Small intestine (tissue), 7 donors: ENCODE data around the gene CDC42. TPM values are rescaled to one million over a fixed set of nuclear protein-coding genes. Genes with fewer than 3 reads are reported as not detected.
"Not testable (repeated sequence)": the region's sequence is repeated elsewhere in the genome, so short reads cannot be mapped to it uniquely, and the experiment has no call there.

Source experiments
- DNase-seq, 2 donors: peaks; one replicate each; pipeline versions ENCODE4 v3.0.0 to v3.0.0-alpha.2; 2013
- FAIRE-seq: peaks from 2 replicates; lab custom pipeline; 2012; peaks lifted over from hg19 to GRCh38; lab: Jason Lieb, UNC
- H3K27ac ChIP-seq, 3 donors: one replicate each; pipeline ENCODE4 v1.5.1; 2013; ENCODE audit warnings: low read length in 2 of 3, mild to moderate bottlenecking in 2 of 3, control low read depth in 1 of 3, inconsistent platforms in 1 of 3, low read depth in 1 of 3, moderate library complexity in 1 of 3
- H3K27me3 ChIP-seq, 3 donors: one replicate each; pipeline ENCODE4 v1.6.1; 2013; ENCODE audit warnings: low read length in 3 of 3, inconsistent platforms in 1 of 3; ENCODE audit not compliant: control insufficient read depth in 3 of 3, insufficient read depth in 3 of 3
- H3K36me3 ChIP-seq, 3 donors: one replicate each; pipeline ENCODE4 v1.6.1; 2013; ENCODE audit warnings: low read length in 3 of 3, inconsistent platforms in 1 of 3, low read depth in 1 of 3, mild to moderate bottlenecking in 1 of 3, moderate library complexity in 1 of 3; ENCODE audit not compliant: control insufficient read depth in 3 of 3, insufficient read depth in 2 of 3
- H3K4me1 ChIP-seq, 3 donors: one replicate each; pipeline ENCODE4 v1.6.1; 2013; ENCODE audit warnings: low read length in 2 of 3, inconsistent platforms in 1 of 3, low read depth in 1 of 3, mild to moderate bottlenecking in 1 of 3, moderate library complexity in 1 of 3; ENCODE audit not compliant: control insufficient read depth in 3 of 3, insufficient read depth in 2 of 3
- H3K4me3 ChIP-seq, 3 donors: one replicate each; pipeline ENCODE4 v1.5.1; 2013; ENCODE audit warnings: low read length in 3 of 3, control low read depth in 1 of 3, inconsistent platforms in 1 of 3, low read depth in 1 of 3, mild to moderate bottlenecking in 1 of 3, moderate library complexity in 1 of 3
- H3K9me3 ChIP-seq, 2 donors: one replicate each; pipeline ENCODE4 v1.6.1; 2013; ENCODE audit warnings: low read depth in 1 of 2, low read length in 1 of 2; ENCODE audit not compliant: control insufficient read depth in 2 of 2, insufficient read depth in 1 of 2
- WGBS, 3 donors: extraction: QIAGEN DNeasy Blood & Tissue Kit; methylation state at CpG; one replicate each; pipeline ENCODE4 v1.1.7; 2013; 5-methylcytosine and 5-hydroxymethylcytosine counted together
- polyA plus RNA-seq, 4 donors: library from polyadenylated mRNA; stranded (reverse) in 3 of 4; unstranded in 1 of 4; fragments of 200-250 nt in 3 of 4; fragments of 120-200 nt in 1 of 4; gene quantifications; one replicate each; pipeline versions ENCODE4 v1.2.1 to v1.2.3, GENCODE V29; 2013
- donor health status: healthy with polysubstance abuse.
- donor health status: control.
- donor health status: control.
- donor health status: Bipolar disorder and iron deficiency.
- donor health status: healthy.

CDC42 gene
- polyA plus RNA-seq, 4 donors: 175 to 255 (median 235) TPM

DNA sequence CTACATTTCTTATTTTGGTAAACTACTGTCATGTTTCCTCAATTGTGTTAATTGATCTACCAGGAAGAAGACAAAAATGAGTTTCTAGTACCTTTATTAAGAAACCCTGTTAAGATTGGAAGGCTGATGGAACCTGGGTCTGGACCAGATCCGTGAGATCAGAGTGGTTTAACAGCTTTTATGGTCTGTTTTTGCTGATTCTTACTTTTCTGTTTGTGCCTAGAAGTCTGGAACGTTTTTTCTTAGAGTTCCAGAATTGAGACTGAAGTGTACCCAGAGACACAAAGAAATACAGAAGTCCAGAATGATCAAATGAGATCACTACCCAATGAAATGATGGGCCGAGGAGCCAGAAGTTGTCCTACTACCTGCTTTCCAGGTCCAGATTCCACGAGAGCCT, 22.5 kb upstream of the CDC42 start:
- FAIRE-seq (no peak), DNase-seq (no peak)
- H3K36me3 ChIP-seq: no peaks in the 10 kb centered on the region
- no peak overlapping the region for H3K4me3 ChIP-seq
- H3K4me1 ChIP-seq: peaks cover 0 to 9% (median 0%) of the 10 kb centered on the region in 3 donors
- no peak overlapping the region for H3K27ac ChIP-seq
- no peaks in the 10 kb centered on the region for H3K9me3 ChIP-seq
- H3K27me3 ChIP-seq: no peaks in the 10 kb centered on the region
- WGBS, 3 donors: 71 to 86% (median 73%) methylated on average over 4 of the region's 4 CpGs

DNA sequence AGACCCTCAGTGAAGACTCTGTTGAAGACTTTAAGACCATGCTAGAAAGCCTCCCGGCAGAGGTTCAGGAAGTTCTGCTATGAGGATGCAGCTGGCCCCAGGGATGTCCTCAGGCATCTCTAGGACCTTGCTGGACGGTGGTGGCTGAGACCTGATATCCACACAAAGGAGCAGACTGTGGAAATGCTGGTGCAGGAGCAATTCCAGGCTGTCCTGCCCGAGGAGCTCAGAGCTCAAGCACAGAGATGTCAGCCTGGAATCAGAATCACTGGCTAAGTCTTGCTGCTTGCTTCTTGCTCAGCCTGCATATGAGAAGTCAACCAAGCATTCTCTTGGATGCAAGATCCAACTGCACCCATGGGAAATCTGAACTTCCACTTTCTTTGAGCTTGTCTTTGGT, 22.0 kb upstream of the CDC42 start:
- DNase-seq (no peak), FAIRE-seq (no peak)
- no peak overlapping the region for H3K4me3 ChIP-seq
- H3K4me1 ChIP-seq: peaks cover 0 to 9% (median 0%) of the 10 kb centered on the region in 3 donors
- H3K27ac ChIP-seq: no peak overlapping the region
- no peaks in the 10 kb centered on the region for H3K9me3 ChIP-seq
- WGBS, 3 donors: 70 to 73% (median 70%) methylated on average over 3 of the region's 3 CpGs
- no peaks in the 10 kb centered on the region for H3K36me3 ChIP-seq
- no peaks in the 10 kb centered on the region for H3K27me3 ChIP-seq

DNA sequence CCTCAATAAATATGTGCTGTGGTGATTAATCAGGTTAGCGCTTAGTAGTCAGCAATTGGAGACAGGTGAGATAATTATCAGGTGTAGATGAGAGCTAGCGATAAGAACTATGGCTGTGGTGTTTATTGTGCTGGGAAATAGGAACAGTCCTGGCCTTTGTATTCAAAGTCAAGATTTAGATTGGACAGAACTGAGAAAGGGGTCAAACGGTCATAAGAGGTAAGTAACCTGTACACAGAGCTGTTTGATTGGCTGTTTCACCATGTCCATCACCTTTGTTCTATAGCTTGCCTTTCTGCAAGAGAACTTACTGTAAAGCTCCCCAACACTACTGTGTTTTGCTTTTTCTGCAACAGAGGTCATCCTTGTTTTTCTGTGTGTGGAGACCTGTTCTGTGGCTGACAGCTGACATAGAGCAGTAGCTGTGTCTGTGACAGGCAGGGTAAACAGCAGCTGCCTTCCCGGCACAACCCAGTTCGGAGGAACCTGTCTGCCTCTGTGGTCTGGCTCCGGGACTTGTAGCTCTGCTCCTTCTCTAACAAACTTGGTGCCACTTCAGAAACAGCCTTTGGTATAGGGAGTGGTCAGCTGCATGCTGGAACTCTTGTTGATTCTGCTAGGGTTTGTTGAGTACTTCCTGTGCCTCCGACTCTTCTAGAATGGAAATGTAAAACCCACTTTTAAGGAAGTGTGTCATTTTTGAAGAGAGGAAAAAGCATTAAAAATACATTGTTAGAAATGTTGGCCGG, 21.1 kb upstream of the CDC42 start:
- peak; percentile 32 to 44 for DNase-seq
- H3K4me1 ChIP-seq: peaks cover 0 to 7% (median 0%) of the 10 kb centered on the region in 3 donors

DNA sequence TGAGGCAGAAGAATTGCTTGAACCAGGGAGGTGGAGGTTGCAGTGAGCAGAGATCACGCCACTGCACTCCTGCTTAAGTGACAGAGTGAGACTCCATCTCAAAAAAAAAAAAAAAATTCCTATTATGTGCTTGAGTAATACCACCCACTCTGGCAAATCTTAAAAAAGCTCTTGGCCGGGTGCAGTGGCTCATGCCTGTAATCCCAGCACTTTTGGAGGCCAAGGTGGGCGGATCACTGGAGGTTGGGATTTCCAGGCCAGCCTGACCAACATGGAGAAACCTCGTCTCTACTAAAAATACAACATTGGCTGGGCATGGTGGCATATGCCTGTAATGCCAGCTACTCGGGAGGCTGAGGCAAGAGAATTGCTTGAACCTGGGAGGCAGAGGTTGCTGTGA, 17.7 kb upstream of the CDC42 start:
- not testable (repeated sequence) for DNase-seq, H3K27me3 ChIP-seq, FAIRE-seq, H3K27ac ChIP-seq, H3K4me3 ChIP-seq, H3K9me3 ChIP-seq, H3K36me3 ChIP-seq
- peaks cover 0 to 10% (median 0%) of the 10 kb centered on the region in 3 donors for H3K4me1 ChIP-seq
- WGBS, 3 donors: 75 to 97% (median 81%) methylated on average over 5 of the region's 5 CpGs

More for the DNA sequence above, 21.1 kb upstream of the CDC42 start:
- Histone ChIP-seq H3K36me3 (no peaks in the 10 kb centered on the region), H3K27ac (peak overlapping the region in 2 of 3 donors; percentile 9 to 26), H3K9me3 (no peaks in the 10 kb centered on the region), H3K4me3 (no peak overlapping the region), H3K27me3 (no peaks in the 10 kb centered on the region)
- FAIRE-seq: no peak
- WGBS, 3 donors: 30 to 39% (median 33%) methylated on average over 8 of the region's 8 CpGs

DNA sequence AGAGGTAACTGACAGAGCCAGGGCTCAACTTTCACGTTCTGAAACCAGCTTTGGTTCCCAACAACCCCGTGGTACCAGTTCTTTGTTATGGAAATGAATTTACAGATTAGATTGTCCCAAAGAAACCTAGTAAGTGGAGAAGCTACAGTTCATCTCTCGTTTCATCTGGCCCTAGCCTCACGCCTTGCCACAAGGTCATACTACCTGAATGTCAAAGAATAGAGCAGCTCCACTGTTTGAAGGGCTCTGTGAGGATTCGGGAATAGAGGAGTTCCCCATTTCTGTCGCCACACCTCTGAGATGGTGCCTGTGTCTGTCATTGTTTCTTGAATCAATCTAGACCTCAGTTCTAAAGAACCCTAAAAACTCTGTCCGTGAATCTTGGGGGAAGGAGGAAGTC, 15.0 kb upstream of the CDC42 start:
- 80 to 84% (median 83%) methylated on average over 7 of the region's 7 CpGs for WGBS, 3 donors
- Histone ChIP-seq H3K27me3 (no peaks in the 10 kb centered on the region), H3K4me3 (no peak overlapping the region), H3K27ac (no peak overlapping the region), H3K4me1 (peaks cover 0 to 12% (median 0%) of the 10 kb centered on the region in 3 donors), H3K36me3 (no peaks in the 10 kb centered on the region), H3K9me3 (no peaks in the 10 kb centered on the region)
- DNase-seq (no peak), FAIRE-seq (no peak)

DNA sequence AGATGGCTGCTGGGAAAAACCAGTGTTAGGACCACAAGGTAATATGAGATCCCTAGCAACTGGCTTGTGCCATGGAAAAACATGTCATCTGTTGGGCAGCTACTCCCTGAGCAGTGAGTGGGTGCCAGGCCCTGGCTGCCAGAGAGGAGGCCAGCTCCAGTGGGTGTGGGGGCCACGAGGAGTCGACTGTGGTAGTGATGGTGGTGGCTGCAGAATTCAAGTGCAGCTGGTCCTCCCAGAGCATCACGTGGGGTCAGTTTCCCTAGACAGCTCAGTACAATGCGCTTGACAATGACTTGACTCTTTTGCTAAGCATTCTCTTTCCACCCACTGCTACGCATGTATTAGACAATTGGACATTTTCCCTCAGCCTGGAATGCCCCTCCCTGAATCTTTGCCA, 14.5 kb upstream of the CDC42 start:
- H3K27ac ChIP-seq: no peak overlapping the region
- H3K9me3 ChIP-seq: no peaks in the 10 kb centered on the region
- H3K4me3 ChIP-seq: no peak overlapping the region
- H3K27me3 ChIP-seq: no peaks in the 10 kb centered on the region
- H3K36me3 ChIP-seq: no peaks in the 10 kb centered on the region
- DNase-seq (no peak), FAIRE-seq (no peak)
- 85 to 91% (median 85%) methylated on average over 5 of the region's 5 CpGs for WGBS, 3 donors
- peaks cover 0 to 16% (median 0%) of the 10 kb centered on the region in 3 donors for H3K4me1 ChIP-seq

DNA sequence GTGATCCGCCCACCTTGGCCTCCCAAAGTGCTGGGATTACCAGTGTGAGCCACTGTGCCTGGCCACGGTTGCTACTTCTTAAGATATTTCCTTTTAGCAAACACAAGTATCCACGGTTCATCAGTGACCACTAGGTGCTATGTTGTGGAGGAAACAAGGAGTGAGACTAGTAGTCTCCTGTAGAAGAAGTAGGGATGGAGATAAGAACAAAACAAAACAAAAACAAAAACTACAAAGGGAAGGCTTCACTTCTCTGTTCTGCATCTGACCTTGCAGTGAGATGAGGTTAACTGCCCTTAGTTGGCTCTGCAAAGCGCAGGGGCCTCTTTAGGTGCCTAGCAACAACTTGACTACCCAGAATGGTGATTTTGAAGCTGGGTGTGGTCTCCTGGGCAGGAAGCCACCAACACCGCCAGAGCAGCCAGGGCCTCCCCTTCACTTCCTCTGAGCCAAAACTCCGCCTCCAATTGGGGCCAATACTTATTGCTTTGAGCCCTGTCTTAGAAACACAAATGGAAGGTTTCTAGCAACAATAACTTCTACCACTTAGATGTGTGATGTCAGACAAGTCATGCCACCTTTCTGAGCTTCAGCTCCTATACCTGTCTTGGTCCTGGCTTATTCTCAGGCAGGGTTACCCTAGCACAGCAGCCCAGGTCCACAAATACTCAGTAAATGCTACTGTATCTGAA, 12.8 kb upstream of the CDC42 start:
- FAIRE-seq: no peak
- Histone ChIP-seq H3K9me3 (no peaks in the 10 kb centered on the region), H3K4me3 (no peak overlapping the region), H3K27ac (peak overlapping the region; percentile 26 to 66 (median 40)), H3K4me1 (peaks cover 0 to 21% (median 0%) of the 10 kb centered on the region in 3 donors), H3K36me3 (no peaks in the 10 kb centered on the region), H3K27me3 (no peaks in the 10 kb centered on the region)
- DNase-seq: peak; percentile 83
- WGBS, 3 donors: 18 to 28% (median 21%) methylated on average over 6 of the region's 6 CpGs

DNA sequence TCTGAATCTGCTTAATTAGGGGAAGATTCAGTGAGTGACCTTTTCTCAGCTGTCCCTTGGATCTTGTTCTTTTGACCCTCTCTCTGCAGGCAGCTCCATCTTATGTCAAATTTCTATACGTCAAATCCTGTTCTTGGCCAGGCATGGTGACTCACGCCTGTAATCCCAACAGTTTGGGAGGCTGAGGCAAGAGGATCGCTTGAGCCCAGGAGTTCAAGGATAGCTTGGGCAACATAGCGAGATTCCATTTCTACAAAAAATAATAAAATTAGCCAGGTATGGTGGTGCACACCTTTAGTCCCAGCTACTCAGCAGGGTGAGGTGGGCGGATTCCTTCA, 12.3 kb upstream of the CDC42 start:
- no peaks in the 10 kb centered on the region for H3K27me3 ChIP-seq
- peak overlapping the region; percentile 26 to 66 (median 40) for H3K27ac ChIP-seq
- no peak for FAIRE-seq
- WGBS, 3 donors: 87 to 89% (median 88%) methylated on average over 5 of the region's 5 CpGs
- no peaks in the 10 kb centered on the region for H3K36me3 ChIP-seq
- H3K4me3 ChIP-seq: no peak overlapping the region
- no peaks in the 10 kb centered on the region for H3K9me3 ChIP-seq
- peaks cover 0 to 21% (median 0%) of the 10 kb centered on the region in 3 donors for H3K4me1 ChIP-seq
- no peak for DNase-seq
